GM23248 (cell line): ENCODE results near the gene FOSL1. TPM values are rescaled to one million over a fixed set of nuclear protein-coding genes. Genes with fewer than 3 reads are reported as not detected.
A peak's percentile ranks its signal among the peaks of the same experiment; 100 is the strongest.

ENCODE experiments used
- DNase-seq: peaks from one replicate; pipeline ENCODE4 v3.0.0-alpha.2; 2015
- H2AFZ ChIP-seq: fragments of 200-600 bp; sonication (generic); 2 replicates; pipeline ENCODE4 v1.6.1; 2016; ENCODE audit warnings: antibody characterized with exemption
- H3F3A ChIP-seq: fragments of 200-600 bp; sonication (generic); 2 replicates; pipeline ENCODE4 v1.6.1; 2016; ENCODE audit warnings: mild to moderate bottlenecking, antibody characterized with exemption, mixed run types; ENCODE audit not compliant: insufficient read depth
- H3K27ac ChIP-seq: fragments of 200-600 bp; sonication (generic); 2 replicates; pipeline ENCODE4 v1.5.1; 2016; ENCODE audit warnings: mild to moderate bottlenecking
- H3K27me3 ChIP-seq: fragments of 200-600 bp; sonication (generic); replicated peaks from 2 replicates; pipeline ENCODE4 v1.6.1; 2016; ENCODE audit warnings: mild to moderate bottlenecking; ENCODE audit not compliant: insufficient read depth
- H3K36me3 ChIP-seq: fragments of 200-600 bp; sonication (generic); 2 replicates; pipeline ENCODE4 v1.6.1; 2016; ENCODE audit warnings: low read depth, mild to moderate bottlenecking
- H3K4me1 ChIP-seq: fragments of 200-600 bp; sonication (generic); 2 replicates; pipeline ENCODE4 v1.6.1; 2016; ENCODE audit warnings: mild to moderate bottlenecking; ENCODE audit not compliant: insufficient read depth
- H3K4me2 ChIP-seq: fragments of 200-600 bp; sonication (generic); one replicate; pipeline ENCODE4 v1.6.1; 2016; ENCODE audit warnings: mild to moderate bottlenecking; ENCODE audit not compliant: unreplicated experiment
- H3K4me3 ChIP-seq: fragments of 200-600 bp; sonication (generic); 2 replicates; pipeline ENCODE4 v1.5.1; 2016; ENCODE audit warnings: mild to moderate bottlenecking
- H3K79me2 ChIP-seq: fragments of 200-600 bp; sonication (generic); 2 replicates; pipeline ENCODE4 v1.6.1; 2016; ENCODE audit warnings: mild to moderate bottlenecking; ENCODE audit not compliant: insufficient read depth
- H3K9ac ChIP-seq: fragments of 200-600 bp; sonication (generic); 2 replicates; pipeline ENCODE4 v1.6.1; 2016; ENCODE audit warnings: mild to moderate bottlenecking
- H3K9me2 ChIP-seq: fragments of 200-600 bp; sonication (generic); 2 replicates; pipeline ENCODE4 v1.6.1; 2016; ENCODE audit warnings: mixed run types, mild to moderate bottlenecking, moderate library complexity; ENCODE audit not compliant: insufficient read depth
- H3K9me3 ChIP-seq: fragments of 200-600 bp; sonication (generic); one replicate; pipeline ENCODE4 v1.6.1; 2017; ENCODE audit warnings: low read depth
- H4K20me1 ChIP-seq: fragments of 200-600 bp; sonication (generic); 2 replicates; pipeline ENCODE4 v1.6.0; 2016; ENCODE audit not compliant: insufficient read depth
- EZH2 ChIP-seq: fragments of 200-600 bp; sonication (generic); IDR thresholded peaks from 2 replicates; pipeline ENCODE4 v1.6.1; 2018; ENCODE audit warnings: antibody characterized with exemption, mild to moderate bottlenecking; ENCODE audit not compliant: insufficient read depth, poor library complexity, severe bottlenecking
- EZH2phosphoT487 ChIP-seq: fragments of 200-600 bp; sonication (generic); IDR thresholded peaks from 2 replicates; pipeline ENCODE4 v1.6.1; 2018; ENCODE audit warnings: antibody characterized with exemption, moderate library complexity, mild to moderate bottlenecking, low read depth; ENCODE audit not compliant: insufficient read depth
- WGBS, 2 experiments: methylation state at CpG; one replicate each; pipeline ENCODE4 v1.1.6; 2015 to 2017; ENCODE audit warnings: low lambda C conversion rate in 2 of 2, low coverage in 1 of 2; ENCODE audit errors: missing lambda C conversion rate in 2 of 2; 5-methylcytosine and 5-hydroxymethylcytosine counted together
- in situ Hi-C: fragments of 300-500 bp; cut with MboI; formaldehyde crosslinking; loops from 2 replicates; pipeline ENCODE4 v1.15.0; 2020
- polyA plus RNA-seq: library from polyadenylated mRNA; unstranded; fragments of >200 nt; fragmentation: Nextera tagmentation; extraction: Ambion mirVana; gene quantifications from 2 replicates; pipeline ENCODE4 v1.2.1, GENCODE V29; 2016
- total RNA-seq: library from RNA; depleted of rRNA; stranded (reverse); fragments of >200 nt; shearing (Covaris generic); gene quantifications from 2 replicates; pipeline ENCODE4 v1.2.3, GENCODE V29; 2014

Gene FOSL1
- total and polyA plus RNA-seq, 2 experiments from 2014 or later = 88.9 to 105 TPM

DNA sequence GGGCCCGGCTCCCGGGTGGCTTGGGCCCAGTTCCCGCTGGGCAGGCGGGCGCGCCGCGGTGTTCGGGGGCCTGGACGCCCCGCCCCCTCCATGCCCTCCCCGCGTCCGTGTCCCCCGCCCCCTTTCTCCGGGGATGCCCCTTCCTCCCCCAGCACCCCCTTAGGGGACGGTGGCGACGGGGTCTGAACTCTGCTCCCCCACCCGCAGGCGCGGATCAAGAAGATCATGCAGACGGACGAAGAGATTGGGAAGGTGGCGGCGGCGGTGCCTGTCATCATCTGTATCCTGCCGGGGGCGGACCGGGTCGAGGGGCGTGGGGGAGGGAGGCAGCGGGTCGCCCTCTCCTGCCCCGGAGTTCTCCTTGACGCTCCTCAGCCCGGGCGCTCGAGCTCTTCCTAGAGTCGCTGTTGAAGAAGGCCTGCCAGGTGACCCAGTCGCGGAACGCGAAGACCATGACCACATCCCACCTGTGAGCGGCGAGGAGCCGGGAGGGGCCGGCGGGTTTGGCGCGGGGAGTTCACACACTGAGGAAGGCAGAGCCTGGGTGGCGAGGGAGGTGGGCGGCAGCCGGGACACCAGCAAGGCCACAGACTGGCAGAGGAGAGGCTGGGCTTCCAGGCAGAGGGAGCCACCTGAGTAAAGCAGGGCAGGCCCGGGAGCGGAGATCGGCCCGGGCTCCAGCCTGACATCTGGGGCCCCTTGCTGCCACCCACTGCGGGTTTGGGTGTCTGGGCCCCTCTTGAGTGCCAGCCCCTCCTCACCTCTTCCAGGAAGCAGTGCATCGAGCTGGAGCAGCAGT is 19.6 kb upstream of the FOSL1 start:
- Histone ChIP-seq H3K36me3 (peaks cover 19% of the 10 kb centered on the region; the same call in 1 of the 2 replicates), H4K20me1 (no peaks in the 10 kb centered on the region), H3K4me1 (peaks cover 39% of the 10 kb centered on the region), H3K9ac (peak overlapping the region; percentile 82), H3K4me2 (peak overlapping the region; percentile 87), H3K27me3 (no peaks in the 10 kb centered on the region), H3K9me3 (no peaks in the 10 kb centered on the region), H3K27ac (peak overlapping the region; percentile 33), H3K79me2 (peaks cover 67% of the 10 kb centered on the region), H2AFZ (peak overlapping the region; percentile 23), H3F3A (peaks cover 49% of the 10 kb centered on the region), H3K9me2 (no peaks in the 10 kb centered on the region), H3K4me3 (peak overlapping the region; percentile 93)
- in situ Hi-C loops = no loop called here
- 0 to 1% methylated on average over 32 to 60 of the region's 60 CpGs for WGBS, 2 experiments
- TF ChIP-seq EZH2phosphoT487 (no peak), EZH2 (no peak)
- DNase-seq = peak; percentile 44

DNA sequence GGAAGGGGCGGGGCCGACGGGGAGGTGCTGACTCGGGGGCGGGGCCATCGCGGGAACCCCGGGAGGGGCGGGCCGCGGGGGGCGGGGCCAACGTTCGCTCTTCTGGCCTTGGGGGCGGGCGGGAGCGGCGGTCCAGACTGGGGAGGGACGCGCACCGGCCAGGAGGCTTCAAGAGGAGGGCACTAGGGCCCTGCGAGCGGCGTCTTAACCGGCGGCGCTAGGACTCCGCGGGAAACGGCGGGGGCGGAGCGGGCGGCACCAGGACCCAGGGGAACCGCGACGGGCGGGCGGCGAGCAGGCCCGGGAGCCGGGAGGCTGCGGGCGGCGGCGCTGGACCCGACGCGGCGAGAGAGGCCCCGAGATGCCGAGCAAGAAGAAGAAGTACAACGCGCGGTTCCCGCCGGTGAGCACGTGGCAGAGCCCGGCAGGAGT is 19.0 kb upstream of the FOSL1 start, which contains the start of gene DRAP1:
DRAP1 (plus strand) TSS at position 286 of the 432 bp plus-strand sequence; CDS start at position 362, 76 bp downstream.
- H3K79me2 ChIP-seq = peaks cover 67% of the 10 kb centered on the region
- no peaks in the 10 kb centered on the region for H4K20me1 ChIP-seq
- peaks cover 53% of the 10 kb centered on the region for H3F3A ChIP-seq
- H3K27ac ChIP-seq = peak within 1 kb of the TSS; percentile 99
- WGBS, 2 experiments = 1 to 2% methylated on average over 21 to 51 of the region's 59 CpGs
- H2AFZ ChIP-seq = peak within 1 kb of the TSS; percentile 23
- peak within 1 kb of the TSS; percentile 93 for H3K4me3 ChIP-seq
- DNase-seq = peak; percentile 100
- no peaks in the 10 kb centered on the region for H3K27me3 ChIP-seq
- peak within 1 kb of the TSS; percentile 96 for H3K9ac ChIP-seq
- no peaks in the 10 kb centered on the region for H3K9me3 ChIP-seq
- no peaks in the 10 kb centered on the region for H3K9me2 ChIP-seq
- H3K4me2 ChIP-seq = peak within 1 kb of the TSS; percentile 87
- H3K4me1 ChIP-seq = peaks cover 43% of the 10 kb centered on the region
- TF ChIP-seq EZH2 (no peak), EZH2phosphoT487 (no peak)
- H3K36me3 ChIP-seq = peaks cover 19% of the 10 kb centered on the region; the same call in 1 of the 2 replicates
- in situ Hi-C loops = no loop called here

DNA sequence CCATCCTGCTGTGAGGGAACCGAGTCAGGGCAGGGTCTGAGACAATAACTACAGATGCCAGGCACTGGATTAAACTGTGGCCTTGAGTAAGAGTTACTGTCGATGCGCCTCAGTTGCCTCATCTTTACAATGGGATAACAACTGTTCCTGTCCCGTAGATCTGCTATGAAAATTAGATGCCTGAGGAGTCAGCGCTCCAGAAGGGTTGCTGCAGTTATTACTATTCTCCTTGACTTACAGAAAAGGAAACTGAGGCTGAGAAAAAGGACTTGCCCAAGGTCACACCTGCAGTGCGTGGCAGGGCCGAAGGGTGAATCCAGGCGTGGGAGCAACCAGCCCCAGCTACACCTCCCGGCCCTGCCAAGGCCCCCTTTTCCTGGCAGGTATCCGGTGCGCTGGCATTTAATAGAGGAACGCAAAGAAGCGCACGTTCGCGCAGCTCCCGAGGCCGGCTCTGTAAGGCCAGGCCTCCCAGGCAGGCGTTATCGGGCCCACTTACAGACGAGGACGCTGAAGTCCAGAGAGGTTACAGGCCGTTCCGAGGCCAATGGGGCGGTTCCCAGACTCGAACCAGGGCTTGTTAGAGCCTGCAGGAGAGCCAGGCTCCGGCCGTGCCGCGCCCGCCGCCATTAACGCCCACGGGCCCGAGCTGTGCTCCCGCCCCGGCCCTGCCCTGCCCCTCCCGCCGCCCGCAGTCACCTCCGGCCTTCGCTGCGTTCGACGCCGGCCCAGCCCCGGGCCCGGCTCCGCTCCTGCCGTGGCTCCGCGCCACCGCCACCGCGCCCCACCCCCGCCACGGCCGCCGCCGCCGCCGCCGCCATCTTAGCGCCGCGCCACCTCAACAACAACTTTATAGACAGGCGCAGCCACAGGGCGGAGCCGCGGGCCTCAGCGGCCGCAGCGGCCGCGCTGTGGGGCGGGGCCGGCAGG is 18.3 kb upstream of the FOSL1 start, which contains the start of gene C11orf68:
C11orf68 (minus strand) TSS at position 852 of the 930 bp plus-strand sequence; CDS start at position 821, 31 bp downstream.
- H3K27me3 ChIP-seq = no peaks in the 10 kb centered on the region
- TF ChIP-seq EZH2phosphoT487 = no peak
- TF ChIP-seq EZH2 = no peak
- WGBS, 2 experiments = 5 to 8% methylated on average over 38 to 67 of the region's 77 CpGs
- no peaks in the 10 kb centered on the region for H3K9me3 ChIP-seq
- peak; percentile 70 for DNase-seq
- H3K79me2 ChIP-seq = peaks cover 71% of the 10 kb centered on the region
- H3K36me3 ChIP-seq = peaks cover 18% of the 10 kb centered on the region; the same call in 1 of the 2 replicates
- peak within 1 kb of the TSS; percentile 23 for H2AFZ ChIP-seq
- H3K4me1 ChIP-seq = peaks cover 49% of the 10 kb centered on the region
- in situ Hi-C loops = no loop called here
- H3K4me3 ChIP-seq = peak within 1 kb of the TSS; percentile 93
- H3K9ac ChIP-seq = peak within 1 kb of the TSS; percentile 96
- H3K27ac ChIP-seq = peak within 1 kb of the TSS; percentile 99
- peak within 1 kb of the TSS; percentile 87 for H3K4me2 ChIP-seq
- H3F3A ChIP-seq = peaks cover 57% of the 10 kb centered on the region
- no peaks in the 10 kb centered on the region for H4K20me1 ChIP-seq
- H3K9me2 ChIP-seq = no peaks in the 10 kb centered on the region
